Measurements from ENCODE around the gene DLG2. TPM values are rescaled to one million over a fixed set of nuclear protein-coding genes. Genes with fewer than 3 reads are reported as not detected.

The DLG2 gene
- total RNA-seq, 1 donor from 2014 or later: 2.4 TPM

DNA sequence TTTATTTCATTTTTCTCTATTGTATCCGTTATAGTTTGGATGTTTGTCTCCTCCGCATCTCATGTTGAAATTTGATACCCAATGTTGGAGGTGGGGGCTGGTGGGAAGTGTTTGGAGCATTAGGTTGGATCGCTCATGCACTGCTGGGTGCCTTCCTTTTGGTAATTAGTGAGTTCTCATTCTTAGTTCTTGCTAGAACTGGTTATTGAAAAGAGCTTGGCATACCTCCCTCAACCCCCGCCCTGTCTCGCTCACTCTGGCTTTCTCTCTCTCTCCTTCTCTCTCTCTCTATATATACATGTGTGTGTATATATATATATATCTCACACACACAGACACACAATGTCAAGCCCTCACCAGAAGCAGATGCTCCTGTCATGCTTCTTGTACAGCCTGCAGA is 978.7 kb downstream of the DLG2 start:
- Mint-ChIP-seq H3K27ac (no peak overlapping the region), H3K9me3 (ENCODE audit: low read depth) (no peaks in the 10 kb centered on the region), H3K36me3 (ENCODE audit: insufficient read depth) (no peaks in the 10 kb centered on the region), H3K4me1 (ENCODE audit: low read depth) (peaks cover 14% of the 10 kb centered on the region), H3K27me3 (no peaks in the 10 kb centered on the region), H3K4me3 (ENCODE audit: low read depth) (no peak overlapping the region)
- DNase-seq (ENCODE audit: low spot score, unreplicated experiment): no peak
- TF ChIP-seq CTCF (IDR thresholded peaks at IDR 0.05; ENCODE audit: unreplicated experiment): no peak

DNA sequence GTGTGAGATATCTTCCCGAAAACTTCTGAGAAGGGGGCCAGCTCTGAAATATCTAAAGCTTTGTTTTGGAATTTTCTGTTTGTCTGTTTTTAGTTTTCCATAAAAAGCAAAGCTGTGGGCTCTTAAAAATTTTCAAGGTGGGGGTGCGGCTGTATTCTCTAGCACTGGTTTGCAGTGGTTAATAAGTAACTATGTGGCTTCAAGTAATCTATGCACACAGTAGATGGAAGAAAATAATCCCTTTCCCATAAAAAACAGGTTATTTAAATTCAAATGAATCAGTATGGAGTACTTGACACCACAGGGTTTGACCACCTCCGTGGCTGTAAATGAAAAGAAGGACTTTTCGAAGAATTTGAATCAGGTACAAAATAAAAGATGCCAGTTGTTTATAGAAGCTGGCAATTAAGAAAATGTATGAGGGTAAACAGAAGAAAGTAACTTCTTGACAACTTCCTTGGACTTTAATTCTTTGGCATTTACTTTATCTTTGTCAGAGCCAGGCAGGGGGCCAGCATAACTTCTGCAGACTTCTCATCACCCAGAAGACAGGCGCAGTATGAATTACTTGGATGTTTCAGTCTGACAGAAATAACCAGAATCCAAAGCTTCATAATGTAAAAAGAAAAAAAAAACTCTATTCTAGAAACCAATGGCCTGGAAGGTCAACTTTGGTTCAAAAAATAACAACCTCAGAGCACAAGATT is 981.0 kb downstream of the DLG2 start:
- no peak for TF ChIP-seq CTCF (IDR thresholded peaks at IDR 0.05; ENCODE audit: unreplicated experiment)
- no peak for DNase-seq (ENCODE audit: low spot score, unreplicated experiment)
- Mint-ChIP-seq H3K27ac (no peak overlapping the region), H3K4me1 (ENCODE audit: low read depth) (peaks cover 14% of the 10 kb centered on the region), H3K27me3 (no peaks in the 10 kb centered on the region), H3K36me3 (ENCODE audit: insufficient read depth) (no peaks in the 10 kb centered on the region), H3K9me3 (ENCODE audit: low read depth) (no peaks in the 10 kb centered on the region), H3K4me3 (ENCODE audit: low read depth) (no peak overlapping the region)

DNA sequence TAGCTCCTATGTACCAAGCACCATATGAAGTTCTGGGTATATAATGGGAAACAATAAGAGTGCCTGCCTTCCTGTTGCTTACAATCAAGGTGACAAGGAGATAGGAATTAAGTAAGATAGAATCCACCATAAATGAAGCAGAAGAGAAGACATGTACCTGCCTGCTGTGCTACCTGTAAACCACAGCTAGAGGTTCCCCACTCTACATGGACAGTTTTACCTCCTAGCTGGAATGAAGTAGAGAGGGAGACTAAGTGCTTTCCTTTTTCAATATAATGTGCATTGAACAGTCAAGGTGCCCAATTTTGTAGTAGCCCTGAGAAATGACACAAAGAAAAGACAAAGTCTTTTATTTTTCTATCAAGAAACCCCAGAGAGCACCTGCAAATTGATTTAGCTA is 984.6 kb downstream of the DLG2 start:
- H3K4me3 Mint-ChIP-seq (ENCODE audit: low read depth): no peak overlapping the region
- H3K27ac Mint-ChIP-seq: no peak overlapping the region
- H3K4me1 Mint-ChIP-seq (ENCODE audit: low read depth): peaks cover 22% of the 10 kb centered on the region
- H3K36me3 Mint-ChIP-seq (ENCODE audit: insufficient read depth): no peaks in the 10 kb centered on the region
- no peaks in the 10 kb centered on the region for H3K9me3 Mint-ChIP-seq (ENCODE audit: low read depth)
- no peak for TF ChIP-seq CTCF (IDR thresholded peaks at IDR 0.05; ENCODE audit: unreplicated experiment)
- no peaks in the 10 kb centered on the region for H3K27me3 Mint-ChIP-seq
- no peak for DNase-seq (ENCODE audit: low spot score, unreplicated experiment)

DNA sequence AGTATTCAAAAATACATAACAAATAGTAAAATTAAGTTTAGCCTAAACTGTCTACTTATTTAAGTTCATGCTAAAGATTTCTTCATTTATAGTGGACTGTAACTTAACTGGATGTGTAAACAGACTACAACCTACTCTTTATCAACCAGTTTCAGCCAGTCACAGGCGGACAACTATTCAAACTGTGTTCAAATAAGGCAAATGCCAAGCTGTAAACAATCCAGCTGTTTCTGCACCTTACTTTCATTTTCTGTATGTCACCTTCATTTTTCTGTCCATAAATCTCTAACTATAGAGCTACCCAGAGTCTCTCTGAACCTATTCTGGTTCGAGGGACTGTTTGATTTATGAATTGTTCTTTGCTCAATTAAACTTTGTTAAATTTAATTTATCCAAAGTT is 992.8 kb downstream of the DLG2 start:
- H3K27ac Mint-ChIP-seq: no peak overlapping the region
- H3K4me1 Mint-ChIP-seq (ENCODE audit: low read depth): peaks cover 29% of the 10 kb centered on the region
- peaks cover 2% of the 10 kb centered on the region for H3K27me3 Mint-ChIP-seq
- no peak for TF ChIP-seq CTCF (IDR thresholded peaks at IDR 0.05; ENCODE audit: unreplicated experiment)
- no peaks in the 10 kb centered on the region for H3K36me3 Mint-ChIP-seq (ENCODE audit: insufficient read depth)
- H3K4me3 Mint-ChIP-seq (ENCODE audit: low read depth): no peak overlapping the region
- no peak for DNase-seq (ENCODE audit: low spot score, unreplicated experiment)
- H3K9me3 Mint-ChIP-seq (ENCODE audit: low read depth): no peaks in the 10 kb centered on the region

GRCh38 chr11:84628871-84629620 is 998.1 kb downstream of the DLG2 start:
- H3K9me3 Mint-ChIP-seq (ENCODE audit: low read depth): peaks cover 2% of the 10 kb centered on the region
- peaks cover 2% of the 10 kb centered on the region for H3K27me3 Mint-ChIP-seq
- no peak overlapping the region for H3K27ac Mint-ChIP-seq
- no peaks in the 10 kb centered on the region for H3K36me3 Mint-ChIP-seq (ENCODE audit: insufficient read depth)
- TF ChIP-seq CTCF (IDR thresholded peaks at IDR 0.05; ENCODE audit: unreplicated experiment): no peak
- H3K4me1 Mint-ChIP-seq (ENCODE audit: low read depth): peaks cover 17% of the 10 kb centered on the region
- DNase-seq (ENCODE audit: low spot score, unreplicated experiment): no peak
- H3K4me3 Mint-ChIP-seq (ENCODE audit: low read depth): no peak overlapping the region
